DMS 273 treated with DMSO at 0.1 percent for 48 hours (cell line): ENCODE measurements around the gene NFAT5.

Experiments
- DNase-seq: peaks from one replicate; lab custom pipeline; 2025; lab: John Stamatoyannopoulos, UW

The NFAT5 gene

DNA sequence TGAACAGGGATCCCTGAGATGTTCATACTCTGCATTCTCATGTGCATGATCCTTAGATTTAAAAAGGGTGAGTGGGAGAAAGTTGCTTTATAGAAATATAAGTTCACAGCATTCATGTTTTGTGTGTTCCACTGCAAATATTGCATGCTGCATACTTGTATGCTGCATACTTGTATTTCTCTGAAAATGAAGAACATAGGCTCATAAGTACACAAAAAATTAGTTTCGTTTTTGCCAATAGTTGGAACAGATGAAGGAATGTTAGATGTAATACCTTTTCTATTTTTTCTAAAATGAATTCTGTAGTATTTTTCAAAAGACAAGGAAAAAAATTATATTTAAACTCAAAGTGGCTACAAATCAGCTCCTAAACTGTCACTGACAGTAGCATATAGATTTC is 79.0 kb downstream of the NFAT5 start:
- DNase-seq: no peak

DNA sequence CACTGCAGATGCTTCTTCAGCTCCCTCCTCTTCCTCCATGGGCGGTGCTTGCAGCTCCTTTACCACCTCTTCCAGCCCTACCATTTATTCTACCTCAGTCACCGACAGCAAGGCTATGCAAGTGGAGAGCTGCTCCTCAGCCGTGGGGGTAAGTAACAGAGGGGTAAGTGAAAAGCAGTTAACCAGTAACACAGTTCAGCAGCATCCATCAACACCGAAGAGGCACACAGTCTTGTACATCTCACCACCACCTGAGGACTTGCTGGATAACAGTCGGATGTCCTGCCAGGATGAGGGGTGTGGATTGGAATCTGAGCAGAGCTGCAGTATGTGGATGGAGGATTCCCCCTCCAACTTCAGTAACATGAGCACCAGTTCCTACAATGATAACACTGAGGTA is 81.3 kb downstream of the NFAT5 start:
- DNase-seq: no peak

DNA sequence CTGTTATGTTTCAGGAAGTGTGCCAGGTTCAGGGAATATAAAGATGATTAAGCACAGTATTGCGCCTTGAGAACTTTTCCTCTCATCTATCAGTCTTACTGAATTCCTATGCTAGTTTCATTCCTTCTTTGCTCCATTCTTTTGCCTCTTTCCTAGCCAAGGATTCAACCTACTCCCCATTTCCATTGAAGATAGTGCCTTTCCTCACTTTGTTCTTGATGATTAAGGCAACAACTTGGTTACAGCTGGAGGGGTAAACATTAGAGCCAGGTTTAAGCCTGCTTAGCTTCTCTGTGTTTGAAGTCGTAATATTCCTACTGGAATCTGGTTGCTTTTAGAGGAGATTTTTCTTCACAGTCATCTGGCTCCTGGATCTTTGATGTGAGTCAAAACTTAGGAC is 85.5 kb downstream of the NFAT5 start:
- no peak for DNase-seq

DNA sequence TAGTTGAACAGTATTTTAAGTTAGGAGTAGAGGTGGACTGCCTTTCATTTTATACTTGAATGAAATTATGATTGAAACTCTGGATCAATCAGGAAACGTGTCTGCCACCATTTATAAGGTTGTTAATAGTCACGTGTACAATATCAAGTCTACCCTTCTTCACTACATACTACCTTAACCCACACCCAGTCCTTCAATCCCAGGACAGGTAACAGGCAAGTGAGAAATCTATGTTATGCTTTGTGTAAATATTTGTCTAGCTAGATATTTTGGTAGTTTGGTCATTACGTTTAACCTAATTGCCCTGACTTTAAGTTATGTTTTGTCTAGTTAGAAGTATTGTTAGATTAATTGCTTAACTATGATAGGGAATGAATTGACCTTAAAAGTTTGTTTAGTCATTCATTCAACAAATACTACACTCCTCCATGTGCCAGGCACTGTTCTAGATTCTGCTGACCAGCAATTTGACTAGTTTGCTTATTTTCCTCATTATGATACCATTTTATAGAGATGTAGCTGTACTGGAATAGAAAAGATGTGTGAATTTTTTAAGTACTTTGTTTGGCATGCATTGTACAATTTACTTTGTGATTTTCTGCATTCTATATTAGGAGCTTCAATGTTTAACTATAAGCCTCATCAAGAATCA is 88.6 kb downstream of the NFAT5 start:
- DNase-seq: no peak

DNA sequence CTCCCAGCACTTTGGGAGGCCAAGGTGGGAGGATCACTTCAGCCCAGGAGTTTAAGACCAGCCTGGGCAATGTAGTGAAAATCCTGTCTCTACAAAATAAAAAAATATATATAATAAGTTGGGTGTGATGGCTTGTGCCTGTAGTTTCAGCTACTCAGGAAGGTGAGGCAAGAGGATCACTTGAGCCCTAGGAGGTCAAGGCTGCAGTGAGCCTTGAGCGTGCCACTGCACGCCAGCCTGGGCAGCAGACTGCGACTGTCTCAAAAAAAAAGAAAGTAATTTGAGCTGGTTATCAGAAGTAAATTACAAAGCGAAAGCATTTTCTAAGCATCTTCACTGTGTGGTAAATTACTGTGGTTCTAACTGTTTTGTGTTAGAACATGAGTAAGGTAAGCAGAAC is 94.4 kb downstream of the NFAT5 start:
- no peak for DNase-seq

DNA sequence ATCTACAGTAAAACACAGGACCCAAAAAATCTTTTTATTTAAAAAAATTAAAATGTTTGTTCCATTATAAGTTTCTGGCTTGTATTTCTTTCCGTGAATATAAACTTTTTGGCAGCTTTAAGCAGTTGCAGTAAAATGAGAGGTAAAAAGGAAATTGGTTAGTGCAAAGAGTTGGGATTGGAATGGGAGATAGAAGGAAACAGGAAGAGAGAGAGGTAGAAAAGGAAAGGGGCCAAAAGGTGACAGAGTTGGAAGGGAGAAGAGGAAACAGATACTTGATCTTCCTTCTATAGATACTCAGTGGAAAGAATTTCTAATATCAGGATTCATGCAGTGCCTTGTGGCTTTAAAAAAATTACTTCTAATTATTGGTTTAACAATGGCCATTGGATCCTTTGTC is 97.1 kb downstream of the NFAT5 start:
- no peak for DNase-seq

DNA sequence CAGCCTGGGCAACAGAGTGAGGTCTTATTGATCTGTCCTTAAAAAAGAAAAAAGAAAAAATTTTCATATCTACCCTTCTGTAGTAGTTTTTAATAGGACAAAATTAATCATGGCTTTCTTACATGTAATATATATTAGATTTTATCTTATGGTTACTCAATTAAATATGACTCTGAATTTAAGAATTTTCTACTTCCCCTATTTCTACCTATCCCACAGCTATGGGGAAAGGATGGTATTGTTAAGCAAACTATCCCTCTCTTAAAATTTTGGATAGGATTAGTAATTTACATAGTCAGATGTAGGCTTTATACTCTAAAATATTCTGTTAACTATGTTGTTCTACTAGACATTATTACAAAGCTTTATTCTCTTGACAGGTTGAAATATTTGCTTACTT is 98.1 kb downstream of the NFAT5 start:
- no peak for DNase-seq

DNA sequence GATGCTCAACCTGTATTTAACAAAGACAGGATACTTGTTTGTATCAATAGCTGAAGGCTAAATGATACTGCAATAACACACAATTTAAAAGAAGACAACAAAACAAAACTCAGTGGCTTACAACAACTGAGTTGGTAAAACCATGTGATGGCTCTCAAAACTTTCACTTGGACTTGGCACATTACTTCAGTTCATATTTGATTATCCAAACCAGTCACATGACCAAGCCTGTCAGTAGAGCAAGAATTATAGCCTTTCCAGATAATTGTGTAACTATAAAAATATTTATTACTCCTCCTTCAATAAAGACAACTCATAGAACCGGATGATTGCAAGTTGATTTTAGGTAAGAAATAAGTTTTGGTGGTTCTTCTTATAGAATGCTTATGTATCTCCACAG is 103.8 kb downstream of the NFAT5 start:
- DNase-seq: no peak

DNA sequence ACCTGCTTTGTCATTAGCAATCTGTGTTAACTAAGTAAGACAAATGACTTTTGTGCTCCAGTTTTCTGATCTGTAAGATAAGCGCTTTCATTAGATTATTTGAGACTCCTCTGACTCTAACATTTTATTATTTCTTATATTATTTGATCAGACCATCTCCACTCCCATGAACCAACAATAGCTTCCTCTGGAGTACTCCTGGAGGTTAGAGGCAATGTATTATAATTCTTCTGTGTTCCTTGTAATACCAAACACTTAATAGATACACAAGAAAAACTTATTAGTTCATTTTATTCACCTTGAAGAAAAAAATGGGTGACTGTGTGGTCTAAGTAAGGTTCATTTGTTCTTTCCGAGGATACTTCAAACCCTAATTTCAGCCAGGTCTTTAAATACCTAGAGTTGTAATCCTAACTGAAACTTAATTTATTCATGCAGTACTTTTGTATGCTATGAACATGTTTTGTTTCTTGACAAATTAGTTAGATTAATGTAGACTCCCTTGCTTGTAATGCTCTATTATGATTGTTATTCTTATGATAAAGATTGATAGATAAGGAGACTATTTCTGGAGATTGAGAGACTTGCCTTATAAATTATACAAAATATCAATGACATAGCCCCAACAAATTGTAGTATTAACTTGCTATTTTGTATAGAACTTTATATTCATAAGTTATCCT is 106.7 kb downstream of the NFAT5 start:
- DNase-seq: no peak

DNA sequence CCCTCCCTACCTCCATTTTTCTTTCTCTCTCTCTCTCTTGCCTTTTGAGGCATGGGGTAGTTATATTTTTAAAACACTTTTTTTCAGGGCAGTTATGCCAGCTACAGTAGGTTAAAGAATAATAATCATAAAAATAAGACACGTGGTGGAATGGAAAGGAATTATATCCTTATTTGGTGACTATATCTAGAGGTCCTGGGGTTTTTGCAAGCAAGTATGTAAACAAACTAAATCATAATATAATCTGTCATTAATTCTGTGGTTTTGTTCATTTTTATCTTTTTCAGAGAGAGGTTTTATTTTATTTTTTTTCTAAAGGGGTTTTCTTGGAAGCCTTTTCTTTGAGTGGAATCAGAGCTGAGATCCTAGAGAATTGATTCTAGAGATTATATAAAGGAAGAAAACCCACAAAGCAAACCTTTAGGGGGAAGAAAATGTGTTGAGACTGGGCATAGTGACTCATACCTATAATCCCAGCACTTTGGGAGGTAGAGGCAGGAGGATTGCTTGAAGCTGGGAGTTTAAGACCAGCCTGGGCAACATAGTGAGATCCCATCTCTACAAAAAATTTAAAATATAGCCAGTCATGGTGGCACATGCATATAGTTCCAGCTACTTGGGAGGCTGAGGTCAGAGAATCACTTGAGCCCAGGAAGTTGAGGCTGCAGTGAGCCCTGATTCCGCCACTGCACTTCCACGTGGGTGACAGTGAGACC is 107.4 kb downstream of the NFAT5 start:
- DNase-seq: no peak

DNA sequence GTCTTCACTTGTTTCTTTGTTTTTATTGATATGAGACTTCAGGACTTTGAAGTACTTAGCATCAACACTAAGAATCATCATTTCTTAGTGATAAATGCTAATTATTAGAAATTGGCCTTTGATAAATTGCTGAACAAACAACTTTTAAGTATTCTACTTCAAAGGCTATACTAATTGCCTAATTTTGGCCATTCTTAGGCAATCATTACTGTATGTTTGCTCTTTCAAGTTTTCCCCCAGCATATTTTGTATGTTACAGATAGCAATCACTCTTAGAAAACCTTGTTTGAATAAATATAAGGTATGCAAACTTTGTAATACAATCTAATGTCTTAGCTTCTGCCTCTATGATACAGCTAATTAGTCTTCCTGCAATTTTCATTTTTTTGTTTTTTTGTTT is 114.6 kb downstream of the NFAT5 start:
- no peak for DNase-seq

DNA sequence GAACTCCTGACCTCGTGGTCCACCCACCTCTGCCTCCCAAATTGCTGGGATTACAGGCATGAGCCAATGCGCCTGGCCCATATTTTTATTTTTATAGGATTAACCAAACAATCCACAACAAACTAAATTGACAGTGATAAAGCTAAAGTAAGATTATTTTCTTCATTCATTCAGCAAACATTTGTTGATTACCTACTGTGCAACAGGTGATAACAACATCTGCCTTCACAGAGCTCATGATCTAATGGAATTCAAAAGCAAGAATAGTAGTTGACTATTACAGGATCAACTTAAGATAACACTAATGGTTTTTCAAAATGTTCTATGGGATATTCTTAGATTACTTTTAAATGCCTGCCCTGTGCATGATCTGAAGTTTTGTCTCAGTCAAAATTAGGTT is 122.8 kb downstream of the NFAT5 start:
- no peak for DNase-seq

DNA sequence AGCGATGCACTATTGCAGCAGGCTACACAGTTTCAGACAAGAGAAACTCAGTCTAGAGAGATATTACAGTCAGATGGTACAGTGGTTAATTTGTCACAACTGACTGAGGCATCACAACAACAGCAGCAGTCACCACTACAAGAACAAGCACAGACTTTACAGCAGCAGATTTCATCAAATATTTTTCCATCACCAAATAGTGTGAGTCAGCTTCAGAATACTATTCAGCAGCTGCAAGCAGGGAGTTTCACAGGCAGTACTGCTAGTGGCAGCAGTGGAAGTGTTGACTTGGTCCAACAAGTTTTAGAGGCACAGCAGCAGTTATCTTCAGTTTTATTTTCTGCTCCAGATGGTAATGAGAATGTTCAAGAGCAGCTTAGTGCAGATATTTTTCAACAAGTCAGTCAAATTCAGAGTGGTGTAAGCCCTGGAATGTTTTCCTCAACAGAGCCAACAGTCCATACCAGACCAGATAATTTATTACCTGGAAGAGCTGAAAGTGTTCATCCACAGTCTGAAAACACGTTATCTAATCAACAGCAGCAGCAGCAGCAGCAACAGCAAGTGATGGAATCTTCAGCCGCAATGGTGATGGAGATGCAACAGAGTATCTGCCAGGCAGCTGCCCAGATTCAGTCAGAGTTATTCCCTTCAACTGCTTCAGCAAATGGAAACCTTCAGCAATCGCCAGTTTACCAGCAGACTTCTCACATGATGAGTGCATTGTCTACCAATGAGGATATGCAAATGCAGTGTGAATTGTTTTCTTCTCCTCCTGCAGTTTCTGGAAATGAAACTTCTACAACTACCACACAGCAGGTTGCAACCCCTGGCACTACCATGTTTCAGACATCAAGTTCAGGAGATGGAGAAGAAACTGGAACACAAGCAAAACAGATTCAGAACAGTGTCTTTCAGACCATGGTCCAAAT is 126.5 kb downstream of the NFAT5 start:
- no peak for DNase-seq

DNA sequence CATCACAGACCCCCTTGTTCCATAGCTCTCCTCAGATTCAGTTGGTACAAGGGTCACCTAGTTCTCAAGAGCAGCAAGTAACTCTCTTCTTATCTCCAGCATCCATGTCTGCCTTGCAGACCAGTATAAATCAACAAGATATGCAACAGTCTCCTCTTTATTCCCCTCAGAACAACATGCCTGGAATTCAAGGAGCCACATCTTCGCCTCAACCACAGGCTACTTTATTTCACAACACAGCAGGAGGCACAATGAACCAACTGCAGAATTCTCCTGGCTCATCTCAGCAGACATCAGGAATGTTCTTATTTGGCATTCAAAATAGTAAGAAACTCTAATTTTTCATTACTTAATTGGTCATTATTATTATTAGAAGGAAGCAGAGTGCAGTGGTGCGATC is 128.2 kb downstream of the NFAT5 start:
- no peak for DNase-seq

DNA sequence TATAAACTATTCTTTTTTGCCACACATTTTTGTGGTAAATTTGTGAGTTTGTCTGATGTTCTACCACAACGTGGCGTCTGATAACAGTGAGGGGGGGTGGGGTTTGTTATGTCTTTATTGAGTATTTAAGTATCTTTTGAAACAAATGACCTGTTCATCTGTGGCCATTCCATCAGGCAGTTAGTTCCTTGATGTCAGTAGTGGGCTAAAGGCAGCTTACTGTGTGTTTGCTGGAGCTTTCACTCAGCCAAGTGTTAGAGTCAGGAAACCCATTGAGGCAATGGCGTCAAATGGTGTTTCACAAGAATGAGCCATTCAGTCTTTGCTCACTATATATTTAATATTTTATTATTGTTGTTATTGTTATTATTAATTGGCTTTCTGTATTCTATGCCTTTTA is 132.6 kb downstream of the NFAT5 start:
- no peak for DNase-seq

DNA sequence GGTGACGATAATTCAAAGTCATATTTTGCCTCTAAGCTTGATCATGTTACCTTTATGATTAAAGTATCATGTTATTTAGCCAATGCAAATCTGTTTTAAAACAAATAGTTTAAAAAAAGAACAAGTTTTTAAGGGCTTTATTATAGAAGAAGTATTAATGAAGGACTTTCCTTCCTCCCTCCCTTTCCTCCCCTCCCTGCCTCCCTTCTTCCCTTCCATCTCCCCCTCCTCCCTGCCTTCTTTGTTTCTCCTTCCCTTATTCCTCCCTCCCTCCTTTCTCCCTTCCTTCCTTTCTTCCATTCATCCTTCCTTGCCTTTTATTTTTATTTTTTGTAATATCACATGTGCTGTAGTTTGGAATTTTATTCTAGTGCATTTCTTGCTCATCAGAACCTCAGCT is 134.1 kb downstream of the NFAT5 start:
- no peak for DNase-seq

DNA sequence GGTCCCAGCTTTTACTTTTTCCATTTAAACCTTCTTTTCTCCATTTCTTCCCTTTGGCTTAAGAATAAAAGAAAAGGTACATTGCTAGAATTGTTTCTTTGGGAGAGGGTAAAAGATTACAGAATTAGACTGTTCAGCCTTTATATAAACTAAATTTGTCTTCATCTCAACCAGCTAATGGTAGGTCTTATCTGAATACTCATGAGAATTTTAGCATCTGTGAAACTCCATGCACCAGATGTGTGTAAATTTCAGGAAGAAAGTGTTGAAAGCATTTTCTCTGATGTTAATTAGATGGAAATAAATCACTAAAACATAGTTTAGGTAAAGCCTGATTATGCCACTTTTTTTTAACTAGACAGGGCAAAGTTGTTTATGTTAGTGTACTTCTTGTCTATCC is 135.7 kb downstream of the NFAT5 start:
- DNase-seq: no peak

DNA sequence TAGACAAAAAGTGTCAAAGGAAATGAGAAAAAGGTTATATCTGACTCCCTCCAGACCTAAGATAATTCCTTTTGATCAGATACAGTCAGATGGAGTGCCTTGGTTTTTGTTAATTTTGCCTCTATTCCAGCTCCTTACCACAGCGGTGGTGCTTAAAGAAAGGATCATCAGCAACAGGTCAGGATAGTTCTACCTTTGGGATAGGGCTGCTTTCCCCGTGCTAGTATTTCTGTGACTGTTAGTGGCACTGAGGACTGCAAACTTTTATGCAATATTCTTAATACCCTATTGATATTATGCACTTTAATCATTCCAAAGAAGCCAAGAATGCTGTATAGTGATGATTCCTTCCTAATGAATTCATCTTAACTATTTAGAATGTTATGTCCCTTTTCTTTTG is 136.1 kb downstream of the NFAT5 start:
- no peak for DNase-seq

DNA sequence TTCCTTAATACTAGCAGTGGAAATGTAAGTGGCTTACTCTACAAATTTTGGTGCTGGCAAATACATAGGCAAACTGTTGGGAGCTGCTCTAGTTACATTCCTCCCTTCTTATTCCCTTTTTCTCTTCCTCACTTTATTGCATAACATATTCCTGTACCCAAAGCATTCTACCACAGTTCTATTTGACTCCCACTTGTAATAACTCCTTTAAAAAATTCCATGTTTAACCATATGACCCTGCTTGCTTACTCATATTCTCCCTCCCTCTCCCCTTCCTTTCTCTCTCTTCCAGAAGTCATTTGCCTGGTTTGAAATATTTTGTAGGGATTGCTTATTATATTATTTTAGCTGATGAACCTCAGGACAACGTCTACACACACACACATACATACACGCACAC is 137.9 kb downstream of the NFAT5 start:
- DNase-seq: no peak

DNA sequence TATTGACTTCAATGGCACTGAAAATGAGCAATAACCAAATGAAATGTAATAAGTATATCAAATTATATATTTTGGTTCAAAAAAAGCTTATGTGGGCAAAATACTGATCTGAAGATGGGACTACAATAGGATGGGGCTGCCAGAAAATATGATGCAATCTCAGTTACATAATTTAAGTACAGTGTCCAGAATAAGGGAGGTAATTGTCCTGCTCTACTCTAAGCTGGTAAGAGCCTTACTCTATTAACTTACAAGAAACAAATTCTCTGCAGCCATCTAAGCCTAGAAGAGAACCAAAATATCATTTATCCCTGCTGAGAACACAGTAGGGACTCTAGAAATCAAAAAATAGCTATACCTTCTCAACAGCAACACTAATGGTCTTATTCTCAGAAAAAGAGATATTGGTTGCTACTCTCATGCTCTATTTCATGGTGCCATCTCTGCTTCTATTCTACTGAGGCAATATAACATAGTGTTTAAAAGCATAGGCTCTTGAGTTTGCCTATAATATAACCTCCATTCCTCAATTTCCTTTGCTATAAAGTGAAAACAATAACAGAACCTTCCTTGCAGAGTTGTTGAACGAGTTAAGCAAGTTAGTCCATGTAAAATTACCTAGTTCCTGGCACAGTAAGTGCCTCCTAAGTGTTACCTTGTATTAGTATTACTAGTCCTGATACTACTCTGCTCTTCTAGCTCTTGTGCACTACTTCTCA is 140.6 kb downstream of the NFAT5 start:
- DNase-seq: no peak

DNA sequence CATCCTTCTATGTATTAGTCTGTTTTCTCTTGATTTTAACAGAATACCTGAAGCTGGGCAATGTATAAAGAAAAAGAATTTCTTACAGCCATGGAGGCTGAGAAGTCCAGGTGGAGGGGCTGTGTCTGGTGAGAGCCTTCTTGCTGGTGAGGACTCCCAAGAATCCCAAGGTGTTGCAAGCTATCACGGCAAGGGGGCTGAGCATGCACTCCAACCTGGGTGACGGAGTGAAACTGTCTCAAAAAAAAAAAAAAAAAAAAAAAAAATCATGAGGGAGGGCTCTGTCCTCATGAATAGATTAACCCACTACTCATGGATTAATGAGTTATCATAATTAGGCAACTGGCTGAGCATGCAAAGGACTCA is 141.2 kb downstream of the NFAT5 start:
- DNase-seq: no peak
